Measurements from ENCODE around the gene PDE4B. TPM values are rescaled to one million over a fixed set of nuclear protein-coding genes. Genes with fewer than 3 reads are reported as not detected.
"Not testable (repeated sequence)": the region's sequence is repeated elsewhere in the genome, so short reads cannot be mapped to it uniquely, and the experiment has no call there.

PDE4B gene
- polyA plus RNA-seq, 4 donors, result 1.1 to 5.2 (median 3.7) TPM

- WGBS, 3 donors, result 72 to 75% (median 74%) methylated on average over 2 of the region's 3 CpGs
- no peaks in the 10 kb centered on the region for H3K27me3 ChIP-seq (ENCODE audit: control insufficient read depth in 3 of 3, insufficient read depth in 3 of 3, low read length in 3 of 3)
- FAIRE-seq (no peak), DNase-seq (no peak)
- H3K9me3 ChIP-seq (ENCODE audit: control insufficient read depth in 2 of 2, insufficient read depth in 1 of 2, low read depth in 1 of 2, low read length in 1 of 2), result no peaks in the 10 kb centered on the region
- no peaks in the 10 kb centered on the region for H3K4me1 ChIP-seq (ENCODE audit: control insufficient read depth in 3 of 3, insufficient read depth in 2 of 3, low read depth in 1 of 3, low read length in 2 of 3)
- H3K27ac ChIP-seq (ENCODE audit: low read depth in 1 of 3, low read length in 2 of 3), result no peak overlapping the region
- no peaks in the 10 kb centered on the region for H3K36me3 ChIP-seq (ENCODE audit: control insufficient read depth in 3 of 3, insufficient read depth in 2 of 3, low read depth in 1 of 3, low read length in 3 of 3)
- H3K4me3 ChIP-seq (ENCODE audit: low read depth in 1 of 3, low read length in 3 of 3), result no peak overlapping the region
These were observed 607.3 kb downstream of the PDE4B start for GRCh38 chr1:66399888-66400529.

- WGBS, 3 donors, result 82 to 88% (median 86%) methylated on average over 4 of the region's 4 CpGs
- FAIRE-seq, result no peak
- H3K9me3 ChIP-seq (ENCODE audit: control insufficient read depth in 2 of 2, insufficient read depth in 1 of 2, low read depth in 1 of 2, low read length in 1 of 2), result no peaks in the 10 kb centered on the region
These were observed 608.0 kb downstream of the PDE4B start for GRCh38 chr1:66400660-66401059.

GRCh38 chr1:66401244-66401643 is 608.5 kb downstream of the PDE4B start:
- no peak for FAIRE-seq
- Histone ChIP-seq H3K36me3 (ENCODE audit: control insufficient read depth in 3 of 3, insufficient read depth in 2 of 3, low read depth in 1 of 3, low read length in 3 of 3) (no peaks in the 10 kb centered on the region), H3K27me3 (ENCODE audit: control insufficient read depth in 3 of 3, insufficient read depth in 3 of 3, low read length in 3 of 3) (no peaks in the 10 kb centered on the region), H3K27ac (ENCODE audit: low read depth in 1 of 3, low read length in 2 of 3) (no peak overlapping the region), H3K9me3 (ENCODE audit: control insufficient read depth in 2 of 2, insufficient read depth in 1 of 2, low read depth in 1 of 2, low read length in 1 of 2) (no peaks in the 10 kb centered on the region), H3K4me1 (ENCODE audit: control insufficient read depth in 3 of 3, insufficient read depth in 2 of 3, low read depth in 1 of 3, low read length in 2 of 3) (no peaks in the 10 kb centered on the region), H3K4me3 (ENCODE audit: low read depth in 1 of 3, low read length in 3 of 3) (no peak overlapping the region)
- WGBS, 3 donors, result 57 to 69% (median 66%) methylated on average over 2 of the region's 2 CpGs
- no peak for DNase-seq

More at GRCh38 chr1:66400660-66401059, 608.0 kb downstream of the PDE4B start:
- H3K36me3 ChIP-seq (ENCODE audit: control insufficient read depth in 3 of 3, insufficient read depth in 2 of 3, low read depth in 1 of 3, low read length in 3 of 3), result no peaks in the 10 kb centered on the region
- DNase-seq, result no peak
- no peak overlapping the region for H3K27ac ChIP-seq (ENCODE audit: low read depth in 1 of 3, low read length in 2 of 3)
- no peaks in the 10 kb centered on the region for H3K4me1 ChIP-seq (ENCODE audit: control insufficient read depth in 3 of 3, insufficient read depth in 2 of 3, low read depth in 1 of 3, low read length in 2 of 3)
- H3K4me3 ChIP-seq (ENCODE audit: low read depth in 1 of 3, low read length in 3 of 3), result no peak overlapping the region
- no peaks in the 10 kb centered on the region for H3K27me3 ChIP-seq (ENCODE audit: control insufficient read depth in 3 of 3, insufficient read depth in 3 of 3, low read length in 3 of 3)

GRCh38 chr1:66402194-66402593 is 609.5 kb downstream of the PDE4B start:
- 46 to 86% (median 67%) methylated on average over 1 of the region's 1 CpG for WGBS, 3 donors

GRCh38 chr1:66403007-66403731 is 610.5 kb downstream of the PDE4B start:
- no peak for DNase-seq
- no peaks in the 10 kb centered on the region for H3K9me3 ChIP-seq (ENCODE audit: control insufficient read depth in 2 of 2, insufficient read depth in 1 of 2, low read depth in 1 of 2, low read length in 1 of 2)
- H3K36me3 ChIP-seq (ENCODE audit: control insufficient read depth in 3 of 3, insufficient read depth in 2 of 3, low read depth in 1 of 3, low read length in 3 of 3), result no peaks in the 10 kb centered on the region
- no peak for FAIRE-seq
- H3K27me3 ChIP-seq (ENCODE audit: control insufficient read depth in 3 of 3, insufficient read depth in 3 of 3, low read length in 3 of 3), result no peaks in the 10 kb centered on the region
- H3K27ac ChIP-seq (ENCODE audit: low read depth in 1 of 3, low read length in 2 of 3), result peak overlapping the region in 1 of 3 donors; percentile 5
- no peaks in the 10 kb centered on the region for H3K4me1 ChIP-seq (ENCODE audit: control insufficient read depth in 3 of 3, insufficient read depth in 2 of 3, low read depth in 1 of 3, low read length in 2 of 3)
- no peak overlapping the region for H3K4me3 ChIP-seq (ENCODE audit: low read depth in 1 of 3, low read length in 3 of 3)
- WGBS, 3 donors, result 85 to 90% (median 85%) methylated on average over 5 of the region's 5 CpGs

More at GRCh38 chr1:66402194-66402593, 609.5 kb downstream of the PDE4B start:
- H3K27ac ChIP-seq (ENCODE audit: low read depth in 1 of 3, low read length in 2 of 3), result peak overlapping the region in 1 of 3 donors; percentile 2
- FAIRE-seq (no peak), DNase-seq (no peak)
- no peaks in the 10 kb centered on the region for H3K9me3 ChIP-seq (ENCODE audit: control insufficient read depth in 2 of 2, insufficient read depth in 1 of 2, low read depth in 1 of 2, low read length in 1 of 2)
- H3K4me3 ChIP-seq (ENCODE audit: low read depth in 1 of 3, low read length in 3 of 3), result no peak overlapping the region
- H3K27me3 ChIP-seq (ENCODE audit: control insufficient read depth in 3 of 3, insufficient read depth in 3 of 3, low read length in 3 of 3), result no peaks in the 10 kb centered on the region
- H3K4me1 ChIP-seq (ENCODE audit: control insufficient read depth in 3 of 3, insufficient read depth in 2 of 3, low read depth in 1 of 3, low read length in 2 of 3), result no peaks in the 10 kb centered on the region
- H3K36me3 ChIP-seq (ENCODE audit: control insufficient read depth in 3 of 3, insufficient read depth in 2 of 3, low read depth in 1 of 3, low read length in 3 of 3), result no peaks in the 10 kb centered on the region

GRCh38 chr1:66405061-66405460 is 612.4 kb downstream of the PDE4B start:
- WGBS, 3 donors, result 79 to 89% (median 82%) methylated on average over 4 of the region's 4 CpGs
- H3K27me3 ChIP-seq (ENCODE audit: control insufficient read depth in 3 of 3, insufficient read depth in 3 of 3, low read length in 3 of 3), result no peaks in the 10 kb centered on the region
- no peak overlapping the region for H3K4me3 ChIP-seq (ENCODE audit: low read depth in 1 of 3, low read length in 3 of 3)
- no peak for DNase-seq
- H3K9me3 ChIP-seq (ENCODE audit: control insufficient read depth in 2 of 2, insufficient read depth in 1 of 2, low read depth in 1 of 2, low read length in 1 of 2), result no peaks in the 10 kb centered on the region
- no peak for FAIRE-seq
- no peak overlapping the region for H3K27ac ChIP-seq (ENCODE audit: low read depth in 1 of 3, low read length in 2 of 3)
- no peaks in the 10 kb centered on the region for H3K36me3 ChIP-seq (ENCODE audit: control insufficient read depth in 3 of 3, insufficient read depth in 2 of 3, low read depth in 1 of 3, low read length in 3 of 3)
- no peaks in the 10 kb centered on the region for H3K4me1 ChIP-seq (ENCODE audit: control insufficient read depth in 3 of 3, insufficient read depth in 2 of 3, low read depth in 1 of 3, low read length in 2 of 3)

- not testable (repeated sequence) for H3K27ac ChIP-seq (ENCODE audit: low read depth in 1 of 3, low read length in 2 of 3); FAIRE-seq; H3K4me1 ChIP-seq (ENCODE audit: control insufficient read depth in 3 of 3, insufficient read depth in 2 of 3, low read depth in 1 of 3, low read length in 2 of 3); H3K9me3 ChIP-seq (ENCODE audit: control insufficient read depth in 2 of 2, insufficient read depth in 1 of 2, low read depth in 1 of 2, low read length in 1 of 2); DNase-seq; H3K36me3 ChIP-seq (ENCODE audit: control insufficient read depth in 3 of 3, insufficient read depth in 2 of 3, low read depth in 1 of 3, low read length in 3 of 3); H3K4me3 ChIP-seq (ENCODE audit: low read depth in 1 of 3, low read length in 3 of 3); H3K27me3 ChIP-seq (ENCODE audit: control insufficient read depth in 3 of 3, insufficient read depth in 3 of 3, low read length in 3 of 3)
- 50 to 91% (median 59%) methylated on average over 1 of the region's 1 CpG for WGBS, 3 donors
These were observed 618.8 kb downstream of the PDE4B start for GRCh38 chr1:66411449-66411848.

- FAIRE-seq, result no peak
- H3K27ac ChIP-seq (ENCODE audit: low read depth in 1 of 3, low read length in 2 of 3), result peak overlapping the region in 1 of 3 donors; percentile 27
- no peak for DNase-seq
- no peak overlapping the region for H3K4me3 ChIP-seq (ENCODE audit: low read depth in 1 of 3, low read length in 3 of 3)
- peaks cover 0 to 10% of the 10 kb centered on the region in 2 donors for H3K9me3 ChIP-seq (ENCODE audit: control insufficient read depth in 2 of 2, insufficient read depth in 1 of 2, low read depth in 1 of 2, low read length in 1 of 2)
- no peaks in the 10 kb centered on the region for H3K27me3 ChIP-seq (ENCODE audit: control insufficient read depth in 3 of 3, insufficient read depth in 3 of 3, low read length in 3 of 3)
- H3K4me1 ChIP-seq (ENCODE audit: control insufficient read depth in 3 of 3, insufficient read depth in 2 of 3, low read depth in 1 of 3, low read length in 2 of 3), result peaks cover 0 to 5% (median 0%) of the 10 kb centered on the region in 3 donors
- H3K36me3 ChIP-seq (ENCODE audit: control insufficient read depth in 3 of 3, insufficient read depth in 2 of 3, low read depth in 1 of 3, low read length in 3 of 3), result no peaks in the 10 kb centered on the region
These were observed 620.0 kb downstream of the PDE4B start for GRCh38 chr1:66412704-66413103.
